GM12878 (cell line): ENCODE results near the gene OLFM2.

Source experiments
- PBX3 ChIP-seq: IDR thresholded peaks from 2 replicates; pipeline ENCODE4 v1.6.1; 2011; ENCODE audit warnings: mild to moderate bottlenecking, low read depth, low read length, moderate library complexity; ENCODE audit not compliant: insufficient replicate concordance
- TCF3 ChIP-seq: IDR thresholded peaks from 2 replicates; pipeline ENCODE4 v1.6.1; 2012; ENCODE audit warnings: low read depth, mild to moderate bottlenecking, low read length, borderline replicate concordance; ENCODE audit not compliant: insufficient read depth
- TF ChIP-seq, protein P1 (sequence below), 3 experiments: IDR thresholded peaks in 2 of 3; conservative IDR thresholded peaks in 1 of 3; 2 replicates each; pipeline ENCODE4 v1.5.1; 2011; ENCODE audit warnings: low read depth in 3 of 3, low read length in 3 of 3, mild to moderate bottlenecking in 3 of 3, control low read depth in 2 of 3, moderate library complexity in 2 of 3, inconsistent platforms in 1 of 3, mixed read lengths in 1 of 3; ENCODE audit not compliant: control insufficient read depth in 2 of 3, insufficient read depth in 1 of 3; ENCODE audit errors: extremely low read depth in 1 of 3

DNA sequence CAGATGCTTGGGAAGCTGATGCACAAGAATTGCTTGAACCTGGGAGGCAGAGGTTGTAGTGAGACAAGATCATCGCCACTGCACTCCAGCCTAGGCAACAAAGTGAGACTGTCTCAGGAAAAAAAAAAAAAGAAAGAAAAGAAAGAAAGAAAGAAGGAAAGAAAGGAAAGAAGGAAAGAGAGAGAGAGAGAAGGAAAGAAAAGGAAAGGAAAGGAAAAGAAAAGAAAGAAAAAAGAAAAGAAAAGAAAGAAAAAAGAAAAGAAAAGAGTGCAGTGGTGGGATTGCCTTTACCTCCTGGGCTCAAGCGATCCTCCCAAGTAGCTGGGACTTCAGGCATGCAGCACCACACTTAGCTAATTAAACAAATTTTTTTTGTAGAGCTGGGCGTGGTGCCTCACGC is 12.9 kb downstream of the OLFM2 start:
- TF ChIP-seq, protein P1, sequence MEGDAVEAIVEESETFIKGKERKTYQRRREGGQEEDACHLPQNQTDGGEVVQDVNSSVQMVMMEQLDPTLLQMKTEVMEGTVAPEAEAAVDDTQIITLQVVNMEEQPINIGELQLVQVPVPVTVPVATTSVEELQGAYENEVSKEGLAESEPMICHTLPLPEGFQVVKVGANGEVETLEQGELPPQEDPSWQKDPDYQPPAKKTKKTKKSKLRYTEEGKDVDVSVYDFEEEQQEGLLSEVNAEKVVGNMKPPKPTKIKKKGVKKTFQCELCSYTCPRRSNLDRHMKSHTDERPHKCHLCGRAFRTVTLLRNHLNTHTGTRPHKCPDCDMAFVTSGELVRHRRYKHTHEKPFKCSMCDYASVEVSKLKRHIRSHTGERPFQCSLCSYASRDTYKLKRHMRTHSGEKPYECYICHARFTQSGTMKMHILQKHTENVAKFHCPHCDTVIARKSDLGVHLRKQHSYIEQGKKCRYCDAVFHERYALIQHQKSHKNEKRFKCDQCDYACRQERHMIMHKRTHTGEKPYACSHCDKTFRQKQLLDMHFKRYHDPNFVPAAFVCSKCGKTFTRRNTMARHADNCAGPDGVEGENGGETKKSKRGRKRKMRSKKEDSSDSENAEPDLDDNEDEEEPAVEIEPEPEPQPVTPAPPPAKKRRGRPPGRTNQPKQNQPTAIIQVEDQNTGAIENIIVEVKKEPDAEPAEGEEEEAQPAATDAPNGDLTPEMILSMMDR (IDR thresholded peaks at IDR 0.05 in 2 of 3, conservative IDR thresholded peaks at IDR 0.05 in 1 of 3; ENCODE audit: control insufficient read depth in 2 of 3, extremely low read depth in 1 of 3, insufficient read depth in 1 of 3, low read depth in 3 of 3, low read length in 3 of 3): no peak
- TF ChIP-seq PBX3 (no peak), TCF3 (no peak)
